ENCODE results near the gene STARD10.

The STARD10 gene

GRCh38 chr11:72778535-72779494 lies 15.0 kb downstream of the STARD10 start:
- DNase-seq: no peak

GRCh38 chr11:72777755-72778278 lies 16.0 kb downstream of the STARD10 start:
- DNase-seq: no peak

GRCh38 chr11:72776844-72777754 lies 16.7 kb downstream of the STARD10 start:
- no peak for DNase-seq

- DNase-seq: no peak
These were observed 17.6 kb downstream of the STARD10 start for GRCh38 chr11:72776117-72776843.

- DNase-seq: no peak
These were observed 18.3 kb downstream of the STARD10 start for GRCh38 chr11:72775288-72776110.

- no peak for DNase-seq
These were observed 19.3 kb downstream of the STARD10 start for GRCh38 chr11:72774499-72774898.

GRCh38 chr11:72773696-72774095 lies 20.2 kb downstream of the STARD10 start:
- no peak for DNase-seq

- DNase-seq: no peak
These were observed 20.6 kb downstream of the STARD10 start for GRCh38 chr11:72773291-72773690.

- DNase-seq: no peak
These were observed 21.8 kb downstream of the STARD10 start for GRCh38 chr11:72772059-72772458.

GRCh38 chr11:72771507-72771906 lies 22.3 kb downstream of the STARD10 start:
- DNase-seq: no peak

GRCh38 chr11:72770799-72771198 lies 23.0 kb downstream of the STARD10 start:
- DNase-seq: no peak

- DNase-seq: no peak
These were observed 24.2 kb downstream of the STARD10 start for GRCh38 chr11:72769680-72770079.

- DNase-seq: no peak
These were observed 25.3 kb downstream of the STARD10 start for GRCh38 chr11:72768581-72768980.

GRCh38 chr11:72767203-72768062 lies 26.4 kb downstream of the STARD10 start:
- DNase-seq: no peak

- DNase-seq: no peak
These were observed 27.5 kb downstream of the STARD10 start for GRCh38 chr11:72766152-72766902.

GRCh38 chr11:72764503-72764902 lies 29.3 kb downstream of the STARD10 start:
- DNase-seq: no peak

- no peak for DNase-seq
These were observed 30.0 kb downstream of the STARD10 start for GRCh38 chr11:72763823-72764222.

GRCh38 chr11:72762641-72763304 lies 31.1 kb downstream of the STARD10 start:
- DNase-seq: no peak

Data from activated T-cell treated with anti-CD3 and anti-CD28 coated beads, Interleukin-2, amount 50 U/mL, for 48 hours (primary cell).